GM10266 (cell line): ENCODE results near the gene DTD1.

Experiments
- DNase-seq: peaks from one replicate; pipeline ENCODE4 v3.0.0; 2012; ENCODE audit errors: extremely low spot score
- CTCF ChIP-seq: IDR thresholded peaks from 2 replicates; pipeline ENCODE4 v1.5.1; 2012; ENCODE audit warnings: mild to moderate bottlenecking, low read depth; ENCODE audit not compliant: control insufficient read depth, insufficient read depth; ENCODE audit errors: missing control alignments

Gene DTD1

GRCh38 chr20:18628330-18628920 lies 40.6 kb downstream of the DTD1 start:
- DNase-seq = no peak
- TF ChIP-seq CTCF = peak; percentile 52

GRCh38 chr20:18632196-18632789 lies 44.4 kb downstream of the DTD1 start:
- TF ChIP-seq CTCF = peak; percentile 96

GRCh38 chr20:18633411-18633810 lies 45.6 kb downstream of the DTD1 start:
- no peak for DNase-seq
- no peak for TF ChIP-seq CTCF

More at GRCh38 chr20:18632196-18632789, 44.4 kb downstream of the DTD1 start:
- peak; percentile 53 for DNase-seq

GRCh38 chr20:18634501-18634900 lies 46.6 kb downstream of the DTD1 start:
- no peak for DNase-seq
- no peak for TF ChIP-seq CTCF

- TF ChIP-seq CTCF = no peak
- DNase-seq = no peak
Measured at GRCh38 chr20:18635380-18635779, 47.5 kb downstream of the DTD1 start.

- DNase-seq = no peak
- TF ChIP-seq CTCF = no peak
Measured at GRCh38 chr20:18637224-18637623, 49.4 kb downstream of the DTD1 start.

- no peak for TF ChIP-seq CTCF
- no peak for DNase-seq
Measured at GRCh38 chr20:18638768-18639167, 50.9 kb downstream of the DTD1 start.
